Colonic mucosa (tissue), 4 donors: Measurements from ENCODE around the gene CAMTA1. TPM values are rescaled to one million over a fixed set of nuclear protein-coding genes. Genes with fewer than 3 reads are reported as not detected.

ENCODE experiments used
- DNase-seq: peaks from one replicate; pipeline ENCODE4 v3.0.0-alpha.2; 2020
- H3K27ac ChIP-seq: fragments of 200-600 bp; one replicate; pipeline ENCODE4 v1.8.0; 2021
- H3K27me3 ChIP-seq: fragments of 200-600 bp; one replicate; pipeline ENCODE4 v1.8.0; 2021
- H3K36me3 ChIP-seq: fragments of 200-600 bp; one replicate; pipeline ENCODE4 v1.8.0; 2021
- H3K4me1 ChIP-seq: fragments of 200-600 bp; one replicate; pipeline ENCODE4 v1.8.0; 2021; ENCODE audit warnings: mild to moderate bottlenecking
- H3K4me3 ChIP-seq: fragments of 200-600 bp; one replicate; pipeline ENCODE4 v1.8.0; 2021
- H3K9ac ChIP-seq, 2 donors: one replicate each; pipeline ENCODE4 v1.7.0; 2013; ENCODE audit warnings: control low read depth in 2 of 2, low read depth in 2 of 2, low read length in 2 of 2
- H3K9me3 ChIP-seq: fragments of 200-600 bp; one replicate; pipeline ENCODE4 v1.8.0; 2021
- CTCF ChIP-seq: fragments of 200-600 bp; IDR thresholded peaks from one replicate; pipeline ENCODE4 v1.8.0; 2022; ENCODE audit warnings: antibody characterized with exemption, mild to moderate bottlenecking
- intact Hi-C: fragments of 100-400 bp; cut with DNase I; formaldehyde crosslinking; loops from one replicate; pipeline ENCODE4 v1.14.1; 2022
- total RNA-seq, 2 donors: library from RNA; stranded (reverse); fragmentation: NEBNext Ultra II Directional in 1 of 2; extraction: Animal tissue kit (Norgen Biotek cat#: 25700) in 1 of 2; gene quantifications; one replicate each; pipeline ENCODE4 v1.2.1, GENCODE V29; 2021
- donor health status: healthy.
- donor health status: DM: no; HTN: no; CAD: no.
- donor health status: DM: no; HTN: no; CAD: no.

The CAMTA1 gene
- total RNA-seq, 2 donors from 2014 or later, result 76.8 to 92.8 TPM

- DNase-seq, result no peak
- Histone ChIP-seq H3K4me3 (no peak overlapping the region), H3K27ac (no peak overlapping the region), H3K4me1 (no peaks in the 10 kb centered on the region), H3K27me3 (no peaks in the 10 kb centered on the region), H3K36me3 (no peaks in the 10 kb centered on the region), H3K9me3 (no peaks in the 10 kb centered on the region), H3K9ac (no peak overlapping the region)
- intact Hi-C loops, result no loop called here
- no peak for TF ChIP-seq CTCF
These were observed 696.8 kb downstream of the CAMTA1 start for GRCh38 chr1:7482077-7482476.

GRCh38 chr1:7482772-7483495 is 697.7 kb downstream of the CAMTA1 start:
- Histone ChIP-seq H3K4me3 (no peak overlapping the region), H3K9ac (no peak overlapping the region), H3K36me3 (no peaks in the 10 kb centered on the region), H3K27me3 (no peaks in the 10 kb centered on the region), H3K9me3 (no peaks in the 10 kb centered on the region), H3K27ac (no peak overlapping the region), H3K4me1 (no peaks in the 10 kb centered on the region)
- DNase-seq, result no peak
- intact Hi-C loops, result no loop called here
- no peak for TF ChIP-seq CTCF

GRCh38 chr1:7483634-7484383 is 698.6 kb downstream of the CAMTA1 start:
- Histone ChIP-seq H3K9ac (no peak overlapping the region), H3K36me3 (no peaks in the 10 kb centered on the region), H3K27me3 (no peaks in the 10 kb centered on the region), H3K4me1 (no peaks in the 10 kb centered on the region), H3K27ac (no peak overlapping the region), H3K9me3 (no peaks in the 10 kb centered on the region), H3K4me3 (no peak overlapping the region)
- DNase-seq, result no peak
- no peak for TF ChIP-seq CTCF
- intact Hi-C loops, result no loop called here

- no peak for DNase-seq
- Histone ChIP-seq H3K27me3 (no peaks in the 10 kb centered on the region), H3K27ac (no peak overlapping the region), H3K4me3 (no peak overlapping the region), H3K9ac (no peak overlapping the region), H3K9me3 (no peaks in the 10 kb centered on the region), H3K36me3 (no peaks in the 10 kb centered on the region), H3K4me1 (no peaks in the 10 kb centered on the region)
- no peak for TF ChIP-seq CTCF
- intact Hi-C loops, result no loop called here
These were observed 700.0 kb downstream of the CAMTA1 start for GRCh38 chr1:7485086-7485780.

- DNase-seq, result no peak
These were observed 700.6 kb downstream of the CAMTA1 start for GRCh38 chr1:7485826-7486225.

More at GRCh38 chr1:7485826-7486225, 700.6 kb downstream of the CAMTA1 start:
- Histone ChIP-seq H3K27me3 (no peaks in the 10 kb centered on the region), H3K27ac (no peak overlapping the region), H3K9me3 (no peaks in the 10 kb centered on the region), H3K36me3 (no peaks in the 10 kb centered on the region), H3K4me1 (peaks cover 2% of the 10 kb centered on the region), H3K9ac (no peak overlapping the region), H3K4me3 (no peak overlapping the region)
- intact Hi-C loops, result no loop called here
- no peak for TF ChIP-seq CTCF
